Activated CD4-positive, CD25-positive, alpha-beta regulatory T cell treated with anti-CD3 and anti-CD28 coated beads, Interleukin-2, amount 50 U/mL, for 24 hours (primary cell): ENCODE data around the gene DENND11.
"Not testable (repeated sequence)": the region's sequence is repeated elsewhere in the genome, so short reads cannot be mapped to it uniquely, and the experiment has no call there.

Experiments used
- ATAC-seq, 2 donors: fragments of 150-1000 bp; cut with Tn5 transposase; one replicate each; pipeline ENCODE4 v1.10.0; 2021; ENCODE audit warnings: mild to moderate bottlenecking in 1 of 2, moderate library complexity in 1 of 2

DENND11 gene

GRCh38 chr7:141706239-141707064 is 4.5 kb upstream of the DENND11 start:
- no peak for ATAC-seq

GRCh38 chr7:141704741-141705140 is 2.8 kb upstream of the DENND11 start:
- ATAC-seq = no peak

GRCh38 chr7:141704112-141704511 is 2.1 kb upstream of the DENND11 start:
- ATAC-seq = no peak

- ATAC-seq = no peak
Measured at GRCh38 chr7:141702892-141703291, 926 bp upstream of the DENND11 start.

- peak; percentile 88 for ATAC-seq
Measured at GRCh38 chr7:141701489-141702046, 398 bp downstream of the DENND11 start.

- ATAC-seq = no peak
Measured at GRCh38 chr7:141700848-141701371, 1.1 kb downstream of the DENND11 start.

- no peak for ATAC-seq
Measured at GRCh38 chr7:141700296-141700847, 1.6 kb downstream of the DENND11 start.

GRCh38 chr7:141699860-141700259 is 2.1 kb downstream of the DENND11 start:
- no peak for ATAC-seq

- ATAC-seq = no peak
Measured at GRCh38 chr7:141698247-141699015, 3.5 kb downstream of the DENND11 start.

- ATAC-seq = no peak
Measured at GRCh38 chr7:141697211-141697871, 4.6 kb downstream of the DENND11 start.

GRCh38 chr7:141696348-141696747 is 5.6 kb downstream of the DENND11 start:
- no peak for ATAC-seq

- no peak for ATAC-seq
Measured at GRCh38 chr7:141695803-141696289, 6.1 kb downstream of the DENND11 start.

- no peak for ATAC-seq
Measured at GRCh38 chr7:141693082-141693481, 8.9 kb downstream of the DENND11 start.

GRCh38 chr7:141691961-141692360 is 10.0 kb downstream of the DENND11 start:
- no peak for ATAC-seq

- no peak for ATAC-seq
Measured at GRCh38 chr7:141691540-141691939, 10.4 kb downstream of the DENND11 start.

- not testable (repeated sequence) for ATAC-seq
Measured at GRCh38 chr7:141689072-141689825, 12.7 kb downstream of the DENND11 start.

GRCh38 chr7:141688043-141688442 is 13.9 kb downstream of the DENND11 start:
- no peak for ATAC-seq

GRCh38 chr7:141686670-141687069 is 15.3 kb downstream of the DENND11 start:
- ATAC-seq = no peak

GRCh38 chr7:141686074-141686473 is 15.9 kb downstream of the DENND11 start:
- ATAC-seq = no peak

- no peak for ATAC-seq
Measured at GRCh38 chr7:141685285-141686023, 16.5 kb downstream of the DENND11 start.

- peak; percentile 76 to 81 for ATAC-seq
Measured at GRCh38 chr7:141679014-141679413, 23.0 kb downstream of the DENND11 start.
